Hematopoietic multipotent progenitor cell treated with erythropoietin and hydrocortisone succinate and interleukin-3 and kit ligand, for 8 days (in vitro differentiated cells): ENCODE measurements around the gene TMEM40.
"Not testable (repeated sequence)": the region's sequence is repeated elsewhere in the genome, so short reads cannot be mapped to it uniquely, and the experiment has no call there.

Source experiments
- DNase-seq: peaks from one replicate; pipeline ENCODE4 v3.0.0-alpha.2; 2015

TMEM40 gene

GRCh38 chr3:12710062-12710461 lies 49.0 kb downstream of the TMEM40 start:
- DNase-seq: no peak

DNA sequence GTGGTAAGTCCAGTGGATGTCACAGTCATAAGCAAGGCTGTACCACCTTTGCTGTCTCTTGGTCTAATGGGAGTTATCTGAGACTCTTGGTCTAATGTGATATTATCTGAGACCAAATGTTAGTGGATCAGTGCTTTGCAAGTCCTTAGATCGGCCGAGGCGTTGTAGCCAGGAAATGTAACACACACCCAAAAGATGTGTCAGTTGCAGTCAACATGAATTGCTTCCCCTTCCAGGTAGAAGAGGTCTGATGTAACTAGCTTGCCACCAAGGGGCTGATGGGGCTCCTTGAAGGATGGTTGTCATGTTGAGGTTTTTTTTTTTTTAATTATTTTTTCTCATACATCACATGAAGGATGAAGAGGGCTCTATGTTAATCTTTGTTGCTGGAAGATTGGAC lies 49.7 kb downstream of the TMEM40 start:
- DNase-seq: no peak

- no peak for DNase-seq
These were observed 50.4 kb downstream of the TMEM40 start for GRCh38 chr3:12708584-12709192.

GRCh38 chr3:12707449-12707848 lies 51.6 kb downstream of the TMEM40 start:
- DNase-seq: no peak

GRCh38 chr3:12706504-12707253 lies 52.4 kb downstream of the TMEM40 start:
- DNase-seq: peak; percentile 87

DNA sequence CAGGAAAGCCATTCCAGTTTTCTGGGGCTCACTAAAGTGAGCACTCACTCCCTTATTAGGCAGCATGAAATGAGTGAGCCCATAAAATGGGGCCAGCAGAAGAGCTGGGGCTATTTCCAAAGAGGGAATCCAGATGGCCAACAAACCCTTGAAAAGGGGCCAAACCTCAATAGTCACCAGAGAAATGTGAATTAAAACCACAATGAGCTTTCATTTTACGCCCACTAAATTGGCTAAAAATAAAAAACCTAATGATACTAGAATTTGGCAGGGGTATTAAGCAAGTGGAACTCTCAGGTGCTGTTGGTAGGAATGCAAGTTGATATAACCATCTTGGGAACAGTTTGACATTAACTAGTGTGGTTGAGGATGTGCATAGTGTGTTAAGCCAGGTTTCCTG lies 53.1 kb downstream of the TMEM40 start:
- DNase-seq: no peak

- no peak for DNase-seq
These were observed 53.6 kb downstream of the TMEM40 start for GRCh38 chr3:12705374-12705926.

DNA sequence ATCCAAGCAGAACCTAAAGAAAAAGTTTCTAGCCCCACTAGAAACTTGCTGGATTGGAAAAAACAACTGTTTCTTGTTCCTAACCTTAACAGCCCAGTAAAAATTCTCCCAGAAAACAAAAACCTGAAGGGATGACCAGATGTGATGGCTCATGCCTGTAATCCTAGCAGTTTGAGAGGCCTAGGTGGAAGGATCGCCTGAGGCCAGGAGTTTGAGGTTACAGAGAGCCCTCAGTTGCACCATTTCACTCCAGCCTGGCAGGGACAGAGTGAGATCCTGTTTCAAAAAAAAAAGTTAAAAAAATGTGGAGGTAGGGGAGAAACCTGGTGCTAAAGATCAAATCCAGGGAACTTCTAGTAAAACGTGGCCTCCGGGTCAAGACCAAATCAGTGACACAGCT lies 56.6 kb downstream of the TMEM40 start:
- DNase-seq: no peak

DNA sequence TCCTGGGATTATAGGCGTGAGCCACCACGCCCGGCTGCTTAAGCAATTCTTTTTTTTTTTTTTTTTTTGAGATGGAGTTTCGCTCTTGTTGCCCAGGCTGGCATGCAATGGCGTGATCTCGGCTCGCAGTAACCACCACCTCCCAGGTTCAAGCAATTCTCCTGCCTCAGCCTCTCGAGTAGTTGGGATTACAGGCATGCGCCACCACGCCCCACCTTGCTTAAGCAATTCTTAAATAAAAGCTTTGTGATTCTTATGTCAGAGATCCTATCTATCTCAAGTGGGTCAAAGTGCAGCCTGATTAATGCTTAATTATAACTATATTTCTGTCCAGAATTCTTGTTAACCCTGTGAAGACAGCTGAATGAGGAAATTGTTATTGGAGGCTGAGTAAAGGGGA lies 57.5 kb downstream of the TMEM40 start:
- DNase-seq: not testable (repeated sequence)

DNA sequence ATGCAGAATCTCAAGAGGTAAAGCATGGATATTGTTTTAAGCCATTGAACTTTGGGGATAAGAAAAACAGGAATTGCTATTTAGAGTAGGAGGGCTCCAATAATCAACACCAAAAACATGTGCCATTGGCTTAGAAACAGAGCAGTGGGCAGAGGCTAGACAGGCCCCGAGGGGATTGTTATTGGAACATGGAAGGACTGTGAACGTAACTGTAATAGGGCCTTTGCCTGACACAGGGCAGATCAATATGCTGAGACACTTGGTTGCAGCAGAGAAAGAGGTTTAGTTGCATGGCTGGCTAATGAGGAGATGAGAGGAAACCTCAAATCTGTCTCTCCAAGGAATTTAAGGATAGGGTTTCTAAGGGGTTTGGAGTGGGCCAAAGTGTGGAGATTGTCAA lies 58.3 kb downstream of the TMEM40 start:
- no peak for DNase-seq

DNA sequence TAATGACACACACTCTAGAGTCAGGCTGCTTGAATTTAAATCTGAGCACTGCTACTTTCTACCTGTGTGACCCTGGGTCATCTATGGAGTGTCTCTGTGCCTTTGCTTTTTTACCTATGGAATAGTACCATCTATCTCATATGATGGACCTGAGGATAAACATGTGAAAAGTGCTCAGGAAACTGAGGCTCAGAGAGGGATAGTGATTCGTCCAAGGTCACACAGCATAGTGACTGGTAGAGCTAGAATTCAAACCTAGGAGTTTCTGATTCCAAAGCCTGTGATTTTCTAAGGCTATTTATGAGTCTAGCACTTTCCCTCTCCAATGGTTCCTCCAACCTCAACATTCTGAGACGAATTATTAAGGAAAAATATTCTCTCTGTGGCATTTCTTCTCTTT lies 63.1 kb downstream of the TMEM40 start:
- no peak for DNase-seq

GRCh38 chr3:12695112-12695511 lies 63.9 kb downstream of the TMEM40 start:
- DNase-seq: no peak

DNA sequence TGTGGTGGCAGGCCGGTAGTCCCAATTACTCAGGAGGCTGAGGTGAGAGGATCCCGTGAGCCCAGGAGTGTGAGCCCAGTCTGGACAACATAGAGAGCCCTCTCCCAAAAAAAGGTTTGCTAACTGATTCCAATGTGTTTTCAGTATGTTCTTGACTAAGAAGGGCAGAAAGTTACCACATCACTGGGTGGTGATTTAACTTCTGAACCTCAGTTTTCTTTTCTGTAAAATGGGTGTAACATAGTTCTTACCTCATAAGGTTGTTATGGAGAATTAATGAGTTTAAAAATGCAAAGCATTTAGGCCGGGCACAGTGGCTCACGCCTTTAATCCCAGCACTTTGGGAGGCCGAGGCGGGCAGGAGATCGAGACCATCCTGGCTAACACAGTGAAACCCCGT lies 66.6 kb downstream of the TMEM40 start:
- DNase-seq: no peak

- no peak for DNase-seq
These were observed 68.9 kb downstream of the TMEM40 start for GRCh38 chr3:12689997-12690711.

DNA sequence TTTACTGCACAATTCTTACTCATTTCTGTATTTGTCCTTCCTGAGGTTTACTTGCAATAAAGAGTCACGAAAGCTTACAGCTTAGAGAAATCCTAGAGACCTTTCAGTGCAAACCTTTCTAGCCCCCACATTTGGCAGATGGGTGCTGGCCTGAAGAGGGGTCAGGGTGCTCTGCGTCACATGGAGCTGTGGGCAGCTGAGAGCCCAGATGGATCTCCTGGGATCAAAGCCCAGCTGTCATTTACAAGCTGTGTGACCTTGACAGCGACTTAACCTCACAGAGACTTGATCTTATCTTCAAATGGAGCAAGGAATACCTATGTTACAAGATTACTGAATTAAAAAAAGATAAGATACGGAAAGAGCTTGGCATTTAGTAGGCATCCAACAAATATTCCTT lies 71.1 kb downstream of the TMEM40 start:
- DNase-seq: no peak

GRCh38 chr3:12686096-12686495 lies 73.0 kb downstream of the TMEM40 start:
- DNase-seq: no peak
